ENCODE data around the gene CRHR1.

The CRHR1 gene

GRCh38 chr17:45794840-45795239 lies 10.7 kb downstream of the CRHR1 start:
- H3K79me2 ChIP-seq (ENCODE audit: low read length) = no peaks in the 10 kb centered on the region
- H3K27me3 ChIP-seq (ENCODE audit: low read depth, low read length) = peaks cover 13% of the 10 kb centered on the region
- no peak for TF ChIP-seq CTCF (IDR thresholded peaks at IDR 0.05; ENCODE audit: low read depth, low read length)
- no peak for TF ChIP-seq EZH2phosphoT487 (IDR thresholded peaks at IDR 0.05; ENCODE audit: low read depth)

GRCh38 chr17:45800816-45801215 lies 16.7 kb downstream of the CRHR1 start:
- no peak for TF ChIP-seq CTCF (IDR thresholded peaks at IDR 0.05; ENCODE audit: low read depth, low read length)
- TF ChIP-seq EZH2phosphoT487 (IDR thresholded peaks at IDR 0.05; ENCODE audit: low read depth) = no peak
- Histone ChIP-seq H3K4me1 (ENCODE audit: low read length) (no peaks in the 10 kb centered on the region), H3K79me2 (ENCODE audit: low read length) (no peaks in the 10 kb centered on the region)

More at GRCh38 chr17:45794840-45795239, 10.7 kb downstream of the CRHR1 start:
- Histone ChIP-seq H3K4me2 (ENCODE audit: low read length) (no peak overlapping the region), H2AFZ (ENCODE audit: low read depth, low read length) (no peak overlapping the region), H3K9me3 (ENCODE audit: insufficient read depth, low read length) (no peaks in the 10 kb centered on the region), H3K4me3 (ENCODE audit: low read length) (no peak overlapping the region), H3K4me1 (ENCODE audit: low read length) (no peaks in the 10 kb centered on the region), H3K27ac (ENCODE audit: low read length) (no peak overlapping the region), H4K20me1 (ENCODE audit: insufficient read depth, low read length) (no peaks in the 10 kb centered on the region), H3K36me3 (replicated peaks; ENCODE audit: low read depth, low read length) (no peaks in the 10 kb centered on the region), H3K9ac (ENCODE audit: low read length) (no peak overlapping the region)

GRCh38 chr17:45801421-45801820 lies 17.3 kb downstream of the CRHR1 start:
- no peaks in the 10 kb centered on the region for H3K9me3 ChIP-seq (ENCODE audit: insufficient read depth, low read length)
- no peak for TF ChIP-seq EZH2phosphoT487 (IDR thresholded peaks at IDR 0.05; ENCODE audit: low read depth)
- no peak for TF ChIP-seq CTCF (IDR thresholded peaks at IDR 0.05; ENCODE audit: low read depth, low read length)
- H3K36me3 ChIP-seq (replicated peaks; ENCODE audit: low read depth, low read length) = no peaks in the 10 kb centered on the region
- H3K27me3 ChIP-seq (ENCODE audit: low read depth, low read length) = peaks cover 7% of the 10 kb centered on the region; the same call in 1 of the 2 replicates
- H3K4me1 ChIP-seq (ENCODE audit: low read length) = no peaks in the 10 kb centered on the region
- H3K27ac ChIP-seq (ENCODE audit: low read length) = no peak overlapping the region
- no peak overlapping the region for H3K9ac ChIP-seq (ENCODE audit: low read length)
- no peak overlapping the region for H3K4me3 ChIP-seq (ENCODE audit: low read length)
- no peak overlapping the region for H3K4me2 ChIP-seq (ENCODE audit: low read length)
- H4K20me1 ChIP-seq (ENCODE audit: insufficient read depth, low read length) = no peaks in the 10 kb centered on the region
- no peaks in the 10 kb centered on the region for H3K79me2 ChIP-seq (ENCODE audit: low read length)
- no peak overlapping the region for H2AFZ ChIP-seq (ENCODE audit: low read depth, low read length)

More at GRCh38 chr17:45800816-45801215, 16.7 kb downstream of the CRHR1 start:
- H3K4me2 ChIP-seq (ENCODE audit: low read length) = no peak overlapping the region
- H4K20me1 ChIP-seq (ENCODE audit: insufficient read depth, low read length) = no peaks in the 10 kb centered on the region
- no peak overlapping the region for H2AFZ ChIP-seq (ENCODE audit: low read depth, low read length)
- H3K9ac ChIP-seq (ENCODE audit: low read length) = no peak overlapping the region
- no peaks in the 10 kb centered on the region for H3K36me3 ChIP-seq (replicated peaks; ENCODE audit: low read depth, low read length)
- no peak overlapping the region for H3K4me3 ChIP-seq (ENCODE audit: low read length)
- no peaks in the 10 kb centered on the region for H3K9me3 ChIP-seq (ENCODE audit: insufficient read depth, low read length)
- H3K27ac ChIP-seq (ENCODE audit: low read length) = no peak overlapping the region
- H3K27me3 ChIP-seq (ENCODE audit: low read depth, low read length) = peaks cover 7% of the 10 kb centered on the region; the same call in 1 of the 2 replicates

GRCh38 chr17:45808845-45809244 lies 24.7 kb downstream of the CRHR1 start:
- H3K4me1 ChIP-seq (ENCODE audit: low read length) = no peaks in the 10 kb centered on the region
- H2AFZ ChIP-seq (ENCODE audit: low read depth, low read length) = no peak overlapping the region
- H3K4me2 ChIP-seq (ENCODE audit: low read length) = no peak overlapping the region
- H3K27me3 ChIP-seq (ENCODE audit: low read depth, low read length) = no peaks in the 10 kb centered on the region
- H3K27ac ChIP-seq (ENCODE audit: low read length) = no peak overlapping the region
- H3K9me3 ChIP-seq (ENCODE audit: insufficient read depth, low read length) = no peaks in the 10 kb centered on the region
- H3K9ac ChIP-seq (ENCODE audit: low read length) = no peak overlapping the region
- no peaks in the 10 kb centered on the region for H4K20me1 ChIP-seq (ENCODE audit: insufficient read depth, low read length)
- no peaks in the 10 kb centered on the region for H3K36me3 ChIP-seq (replicated peaks; ENCODE audit: low read depth, low read length)
- no peaks in the 10 kb centered on the region for H3K79me2 ChIP-seq (ENCODE audit: low read length)
- no peak for TF ChIP-seq EZH2phosphoT487 (IDR thresholded peaks at IDR 0.05; ENCODE audit: low read depth)
- no peak for TF ChIP-seq CTCF (IDR thresholded peaks at IDR 0.05; ENCODE audit: low read depth, low read length)
- H3K4me3 ChIP-seq (ENCODE audit: low read length) = no peak overlapping the region

All from OCI-LY3 (cell line).